Lower lobe of right lung (tissue), 2 donors: Measurements from ENCODE around the gene C20orf202. TPM values are rescaled to one million over a fixed set of nuclear protein-coding genes. Genes with fewer than 3 reads are reported as not detected.

Experiments used
- ATAC-seq, 2 donors: fragments of 200-7000 bp; cut with Tn5 transposase; one replicate each; pipeline ENCODE4 v1.9.1; 2020 to 2022; ENCODE audit warnings: mild to moderate bottlenecking in 2 of 2, moderate library complexity in 2 of 2
- DNase-seq: peaks from one replicate; pipeline ENCODE4 v3.0.0-alpha.2; 2020
- H3K27ac ChIP-seq: fragments of 200-600 bp; one replicate; pipeline ENCODE4 v1.8.0; 2022
- H3K27me3 ChIP-seq: fragments of 200-600 bp; one replicate; pipeline ENCODE4 v1.8.0; 2022; ENCODE audit warnings: low read depth
- H3K36me3 ChIP-seq: fragments of 200-600 bp; one replicate; pipeline ENCODE4 v1.8.0; 2022; ENCODE audit warnings: mild to moderate bottlenecking
- H3K4me1 ChIP-seq: fragments of 200-600 bp; one replicate; pipeline ENCODE4 v1.8.0; 2022
- H3K4me3 ChIP-seq: fragments of 200-600 bp; one replicate; pipeline ENCODE4 v1.8.0; 2022; ENCODE audit warnings: mild to moderate bottlenecking
- H3K9me3 ChIP-seq: fragments of 200-600 bp; one replicate; pipeline ENCODE4 v1.8.0; 2022
- CTCF ChIP-seq: fragments of 200-600 bp; IDR thresholded peaks from one replicate; pipeline ENCODE4 v1.8.0; 2022; ENCODE audit warnings: antibody characterized with exemption, mild to moderate bottlenecking
- intact Hi-C: fragments of 100-400 bp; cut with DNase I; formaldehyde crosslinking; loops from one replicate; pipeline ENCODE4 v1.11.0; 2022
- total RNA-seq: library from RNA; stranded (reverse); fragmentation: NEBNext Ultra II Directional; extraction: Animal tissue kit (Norgen Biotek cat#: 25700); gene quantifications from one replicate; pipeline ENCODE4 v1.2.1, GENCODE V29; 2021
- donor health status: DM: no; HTN: yes; CAD: no; lungs with severe emphysema.

Gene C20orf202
- total RNA-seq, 1 donor from 2014 or later, result 2.1 TPM

- no peak for ATAC-seq
- peaks cover 27% of the 10 kb centered on the region for H3K4me1 ChIP-seq
- H3K9me3 ChIP-seq, result no peaks in the 10 kb centered on the region
- no peak overlapping the region for H3K4me3 ChIP-seq
- H3K27me3 ChIP-seq, result no peaks in the 10 kb centered on the region
- no peaks in the 10 kb centered on the region for H3K36me3 ChIP-seq
- intact Hi-C loops, result no loop called here
- H3K27ac ChIP-seq, result peak overlapping the region; percentile 4
- DNase-seq, result no peak
- no peak for TF ChIP-seq CTCF
Observed at GRCh38 chr20:1199964-1200363, 3.3 kb upstream of the C20orf202 start.

- Histone ChIP-seq H3K36me3 (no peaks in the 10 kb centered on the region), H3K9me3 (no peaks in the 10 kb centered on the region), H3K27me3 (no peaks in the 10 kb centered on the region), H3K4me1 (peaks cover 27% of the 10 kb centered on the region), H3K4me3 (no peak overlapping the region), H3K27ac (peak overlapping the region; percentile 56)
- intact Hi-C loops, result no loop called here
- ATAC-seq (no peak), DNase-seq (no peak)
- no peak for TF ChIP-seq CTCF
Observed at GRCh38 chr20:1203630-1204029, 376 bp downstream of the C20orf202 start.

- H3K27me3 ChIP-seq, result no peaks in the 10 kb centered on the region
- peaks cover 27% of the 10 kb centered on the region for H3K4me1 ChIP-seq
- TF ChIP-seq CTCF, result no peak
- no peaks in the 10 kb centered on the region for H3K36me3 ChIP-seq
- peak; percentile 74 to 85 for ATAC-seq
- H3K9me3 ChIP-seq, result no peaks in the 10 kb centered on the region
- H3K27ac ChIP-seq, result peak overlapping the region; percentile 56
- no peak overlapping the region for H3K4me3 ChIP-seq
- no peak for DNase-seq
- intact Hi-C loops, result no loop called here
Observed at GRCh38 chr20:1204113-1204512, 859 bp downstream of the C20orf202 start.

GRCh38 chr20:1204576-1204975, 1.3 kb downstream of the C20orf202 start:
- no peaks in the 10 kb centered on the region for H3K27me3 ChIP-seq
- ATAC-seq, result peak; percentile 45 to 46
- intact Hi-C loops, result no loop called here
- no peak overlapping the region for H3K4me3 ChIP-seq
- H3K36me3 ChIP-seq, result no peaks in the 10 kb centered on the region
- TF ChIP-seq CTCF, result no peak
- peaks cover 22% of the 10 kb centered on the region for H3K4me1 ChIP-seq
- DNase-seq, result no peak
- H3K9me3 ChIP-seq, result no peaks in the 10 kb centered on the region
- H3K27ac ChIP-seq, result peak overlapping the region; percentile 56

- Histone ChIP-seq H3K27me3 (no peaks in the 10 kb centered on the region), H3K4me3 (no peak overlapping the region), H3K27ac (no peak overlapping the region), H3K36me3 (no peaks in the 10 kb centered on the region), H3K9me3 (no peaks in the 10 kb centered on the region), H3K4me1 (peaks cover 21% of the 10 kb centered on the region)
- DNase-seq (no peak), ATAC-seq (no peak)
- TF ChIP-seq CTCF, result no peak
- intact Hi-C loops, result no loop called here
Observed at GRCh38 chr20:1205802-1206201, 2.5 kb downstream of the C20orf202 start.
